ES-I3 (cell line): ENCODE measurements around the gene CENPV.

Experiments used
- H3K36me3 ChIP-seq: 2 replicates; pipeline ENCODE4 v1.6.1; 2013; ENCODE audit warnings: mild to moderate bottlenecking, low read length, control low read depth, moderate library complexity; ENCODE audit not compliant: insufficient read depth
- H3K4me1 ChIP-seq: 2 replicates; pipeline ENCODE4 v1.6.1; 2013; ENCODE audit warnings: mild to moderate bottlenecking, control low read depth, low read length; ENCODE audit not compliant: insufficient read depth
- H3K9ac ChIP-seq: 2 replicates; pipeline ENCODE4 v1.6.1; 2013; ENCODE audit warnings: low read depth, mild to moderate bottlenecking, low read length, moderate library complexity
- H3K9me3 ChIP-seq: 2 replicates; pipeline ENCODE4 v1.6.1; 2013; ENCODE audit warnings: mild to moderate bottlenecking, low read length, moderate library complexity; ENCODE audit not compliant: control insufficient read depth, insufficient read depth

Gene CENPV

GRCh38 chr17:16346721-16347271, 6.5 kb downstream of the CENPV start:
- H3K9ac ChIP-seq: no peak overlapping the region
- no peaks in the 10 kb centered on the region for H3K4me1 ChIP-seq
- H3K9me3 ChIP-seq: no peaks in the 10 kb centered on the region
- no peaks in the 10 kb centered on the region; the same call in 1 of the 2 replicates for H3K36me3 ChIP-seq

GRCh38 chr17:16345565-16345964, 7.7 kb downstream of the CENPV start:
- H3K9ac ChIP-seq: no peak overlapping the region
- H3K9me3 ChIP-seq: no peaks in the 10 kb centered on the region
- no peaks in the 10 kb centered on the region; the same call in 1 of the 2 replicates for H3K36me3 ChIP-seq
- H3K4me1 ChIP-seq: no peaks in the 10 kb centered on the region

GRCh38 chr17:16343569-16343968, 9.7 kb downstream of the CENPV start:
- no peak overlapping the region for H3K9ac ChIP-seq
- H3K9me3 ChIP-seq: no peaks in the 10 kb centered on the region
- no peaks in the 10 kb centered on the region; the same call in 1 of the 2 replicates for H3K36me3 ChIP-seq
- H3K4me1 ChIP-seq: no peaks in the 10 kb centered on the region

GRCh38 chr17:16342979-16343378, 10.3 kb downstream of the CENPV start:
- Histone ChIP-seq H3K4me1 (no peaks in the 10 kb centered on the region), H3K9me3 (no peaks in the 10 kb centered on the region), H3K9ac (no peak overlapping the region), H3K36me3 (no peaks in the 10 kb centered on the region; the same call in 1 of the 2 replicates)

- no peaks in the 10 kb centered on the region for H3K36me3 ChIP-seq
- no peaks in the 10 kb centered on the region for H3K9me3 ChIP-seq
- H3K4me1 ChIP-seq: no peaks in the 10 kb centered on the region
- H3K9ac ChIP-seq: no peak overlapping the region
These were observed 13.3 kb downstream of the CENPV start for GRCh38 chr17:16339959-16340358.

- H3K4me1 ChIP-seq: no peaks in the 10 kb centered on the region
- H3K9ac ChIP-seq: no peak overlapping the region
- no peaks in the 10 kb centered on the region for H3K9me3 ChIP-seq
- no peaks in the 10 kb centered on the region for H3K36me3 ChIP-seq
These were observed 13.9 kb downstream of the CENPV start for GRCh38 chr17:16339402-16339801.

GRCh38 chr17:16338391-16338790, 14.9 kb downstream of the CENPV start:
- Histone ChIP-seq H3K36me3 (no peaks in the 10 kb centered on the region), H3K4me1 (no peaks in the 10 kb centered on the region; the same call in 1 of the 2 replicates), H3K9me3 (no peaks in the 10 kb centered on the region), H3K9ac (no peak overlapping the region)

GRCh38 chr17:16329519-16330271, 23.6 kb downstream of the CENPV start:
- no peak overlapping the region for H3K9ac ChIP-seq
- H3K9me3 ChIP-seq: no peaks in the 10 kb centered on the region
- peaks cover 11% of the 10 kb centered on the region for H3K36me3 ChIP-seq
- H3K4me1 ChIP-seq: peaks cover 7% of the 10 kb centered on the region; the same call in 1 of the 2 replicates

GRCh38 chr17:16328997-16329396, 24.3 kb downstream of the CENPV start:
- H3K4me1 ChIP-seq: peaks cover 7% of the 10 kb centered on the region; the same call in 1 of the 2 replicates
- no peak overlapping the region for H3K9ac ChIP-seq
- peaks cover 11% of the 10 kb centered on the region for H3K36me3 ChIP-seq
- H3K9me3 ChIP-seq: no peaks in the 10 kb centered on the region

- Histone ChIP-seq H3K36me3 (peaks cover 14% of the 10 kb centered on the region), H3K9ac (no peak overlapping the region)
These were observed 26.3 kb downstream of the CENPV start for GRCh38 chr17:16327018-16327417.

GRCh38 chr17:16325964-16326363, 27.3 kb downstream of the CENPV start:
- no peak overlapping the region for H3K9ac ChIP-seq
- peaks cover 7% of the 10 kb centered on the region; the same call in 1 of the 2 replicates for H3K4me1 ChIP-seq
- H3K36me3 ChIP-seq: peaks cover 14% of the 10 kb centered on the region
- no peaks in the 10 kb centered on the region for H3K9me3 ChIP-seq

More at GRCh38 chr17:16327018-16327417, 26.3 kb downstream of the CENPV start:
- peaks cover 7% of the 10 kb centered on the region; the same call in 1 of the 2 replicates for H3K4me1 ChIP-seq
- no peaks in the 10 kb centered on the region for H3K9me3 ChIP-seq

- Histone ChIP-seq H3K4me1 (no peaks in the 10 kb centered on the region), H3K9ac (no peak overlapping the region), H3K9me3 (no peaks in the 10 kb centered on the region), H3K36me3 (peaks cover 14% of the 10 kb centered on the region)
These were observed 30.6 kb downstream of the CENPV start for GRCh38 chr17:16322636-16323035.

GRCh38 chr17:16319969-16320368, 33.3 kb downstream of the CENPV start:
- Histone ChIP-seq H3K4me1 (no peaks in the 10 kb centered on the region), H3K9me3 (no peaks in the 10 kb centered on the region), H3K9ac (no peak overlapping the region), H3K36me3 (0 out of 2 replicates have a peak, but pooled peaks cover 3% of the 10 kb centered on the region)

GRCh38 chr17:16314859-16315258, 38.4 kb downstream of the CENPV start:
- Histone ChIP-seq H3K9ac (no peak overlapping the region), H3K36me3 (peaks cover 13% of the 10 kb centered on the region; the same call in 1 of the 2 replicates), H3K4me1 (no peaks in the 10 kb centered on the region), H3K9me3 (no peaks in the 10 kb centered on the region)

- Histone ChIP-seq H3K4me1 (no peaks in the 10 kb centered on the region), H3K9ac (no peak overlapping the region), H3K36me3 (peaks cover 13% of the 10 kb centered on the region; the same call in 1 of the 2 replicates), H3K9me3 (no peaks in the 10 kb centered on the region)
These were observed 39.1 kb downstream of the CENPV start for GRCh38 chr17:16314189-16314588.
